Right lobe of liver (tissue), 4 donors: ENCODE measurements around the gene SHC3.

Experiments
- CTCF ChIP-seq, 4 donors: fragments of 200-600 bp in 3 of 4; fragments of 450-650 bp in 1 of 4; IDR thresholded peaks; one replicate each; pipeline versions ENCODE4 v1.5.1 to v1.8.0; 2016 to 2022; ENCODE audit warnings: antibody characterized with exemption in 4 of 4, mild to moderate bottlenecking in 2 of 4
- POLR2A ChIP-seq: fragments of 450-650 bp; IDR thresholded peaks from one replicate; pipeline ENCODE4 v1.6.1; 2017; ENCODE audit warnings: antibody characterized with exemption, mild to moderate bottlenecking
- donor health status: DM: no; HTN: no; CAD: no.
- donor health status: DM: no; HTN: no; CAD: no.
- donor health status: DM: no; HTN: yes; CAD: no.

GRCh38 chr9:89058906-89059305 lies 119.7 kb downstream of the SHC3 start:
- no peak for TF ChIP-seq CTCF (IDR thresholded peaks at IDR 0.05)
- TF ChIP-seq POLR2A, result no peak
